ENCODE results near the gene DNAJC24. TPM values are rescaled to one million over a fixed set of nuclear protein-coding genes. Genes with fewer than 3 reads are reported as not detected.
A peak's percentile ranks its signal among the peaks of the same experiment; 100 is the strongest.

The DNAJC24 gene
- total RNA-seq, 1 experiment from 2014 or later: 9.3 TPM

DNA sequence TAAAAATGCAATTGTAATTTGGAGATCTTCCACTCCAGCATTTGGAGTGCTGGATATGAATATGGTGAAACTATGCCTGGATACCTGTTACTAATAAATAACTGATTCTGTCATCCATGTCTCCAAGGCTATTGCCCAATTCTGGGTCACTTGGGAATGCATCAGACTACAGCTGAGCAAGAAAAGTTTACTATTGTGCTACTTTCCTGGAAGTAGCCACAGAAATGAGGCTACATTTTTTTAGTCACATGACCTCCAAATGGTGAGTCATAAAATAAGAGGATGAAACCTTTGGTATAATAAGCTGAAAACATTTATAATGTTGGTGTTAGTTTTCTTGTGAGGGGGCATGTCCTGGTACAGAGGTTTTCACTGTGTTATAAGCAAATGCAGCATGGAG is 44.5 kb upstream of the DNAJC24 start:
- H3K9ac ChIP-seq (ENCODE audit: low read length): no peak overlapping the region
- no peak overlapping the region for H2AFZ ChIP-seq (ENCODE audit: low read length)
- ATAC-seq (peak; percentile 55), DNase-seq (peak; percentile 67)
- ChIA-PET CTCF (no interaction called here), POLR2A (ENCODE audit: unreplicated experiment) (no interaction called here)
- H3K4me3 ChIP-seq (ENCODE audit: low read length): no peak overlapping the region
- H3F3A ChIP-seq (ENCODE audit: low read length, unreplicated experiment): no peaks in the 10 kb centered on the region
- no peaks in the 10 kb centered on the region for H3K27me3 ChIP-seq (ENCODE audit: low read length)
- no peaks in the 10 kb centered on the region for H3K36me3 ChIP-seq (ENCODE audit: low read depth, low read length)
- no TSS peak for BruUV-seq (replicated peaks)
- H3K9me2 ChIP-seq (replicated peaks; ENCODE audit: low read length): no peaks in the 10 kb centered on the region
- H3K9me3 ChIP-seq (ENCODE audit: low read length): no peaks in the 10 kb centered on the region
- intact Hi-C loops (cut with micrococcal nuclease): no loop called here
- no peaks in the 10 kb centered on the region for H3K79me2 ChIP-seq (ENCODE audit: low read length)
- no peak for TF ChIP-seq EZH2phosphoT487 (IDR thresholded peaks at IDR 0.05; ENCODE audit: borderline replicate concordance, low read length)
- TF ChIP-seq EZH2 (IDR thresholded peaks at IDR 0.05; ENCODE audit: low read length, unreplicated experiment): no peak
- TF ChIP-seq, protein P1, sequence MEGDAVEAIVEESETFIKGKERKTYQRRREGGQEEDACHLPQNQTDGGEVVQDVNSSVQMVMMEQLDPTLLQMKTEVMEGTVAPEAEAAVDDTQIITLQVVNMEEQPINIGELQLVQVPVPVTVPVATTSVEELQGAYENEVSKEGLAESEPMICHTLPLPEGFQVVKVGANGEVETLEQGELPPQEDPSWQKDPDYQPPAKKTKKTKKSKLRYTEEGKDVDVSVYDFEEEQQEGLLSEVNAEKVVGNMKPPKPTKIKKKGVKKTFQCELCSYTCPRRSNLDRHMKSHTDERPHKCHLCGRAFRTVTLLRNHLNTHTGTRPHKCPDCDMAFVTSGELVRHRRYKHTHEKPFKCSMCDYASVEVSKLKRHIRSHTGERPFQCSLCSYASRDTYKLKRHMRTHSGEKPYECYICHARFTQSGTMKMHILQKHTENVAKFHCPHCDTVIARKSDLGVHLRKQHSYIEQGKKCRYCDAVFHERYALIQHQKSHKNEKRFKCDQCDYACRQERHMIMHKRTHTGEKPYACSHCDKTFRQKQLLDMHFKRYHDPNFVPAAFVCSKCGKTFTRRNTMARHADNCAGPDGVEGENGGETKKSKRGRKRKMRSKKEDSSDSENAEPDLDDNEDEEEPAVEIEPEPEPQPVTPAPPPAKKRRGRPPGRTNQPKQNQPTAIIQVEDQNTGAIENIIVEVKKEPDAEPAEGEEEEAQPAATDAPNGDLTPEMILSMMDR (conservative IDR thresholded peaks at IDR 0.05; ENCODE audit: low read depth, low read length): no peak
- no peak overlapping the region for H3K27ac ChIP-seq (ENCODE audit: low read length)
- H3K4me2 ChIP-seq (ENCODE audit: low read length): no peak overlapping the region
- no peaks in the 10 kb centered on the region for H4K20me1 ChIP-seq (ENCODE audit: low read length)
- H3K4me1 ChIP-seq (ENCODE audit: insufficient read depth, low read length): peaks cover 13% of the 10 kb centered on the region; the same call in 1 of the 2 replicates

DNA sequence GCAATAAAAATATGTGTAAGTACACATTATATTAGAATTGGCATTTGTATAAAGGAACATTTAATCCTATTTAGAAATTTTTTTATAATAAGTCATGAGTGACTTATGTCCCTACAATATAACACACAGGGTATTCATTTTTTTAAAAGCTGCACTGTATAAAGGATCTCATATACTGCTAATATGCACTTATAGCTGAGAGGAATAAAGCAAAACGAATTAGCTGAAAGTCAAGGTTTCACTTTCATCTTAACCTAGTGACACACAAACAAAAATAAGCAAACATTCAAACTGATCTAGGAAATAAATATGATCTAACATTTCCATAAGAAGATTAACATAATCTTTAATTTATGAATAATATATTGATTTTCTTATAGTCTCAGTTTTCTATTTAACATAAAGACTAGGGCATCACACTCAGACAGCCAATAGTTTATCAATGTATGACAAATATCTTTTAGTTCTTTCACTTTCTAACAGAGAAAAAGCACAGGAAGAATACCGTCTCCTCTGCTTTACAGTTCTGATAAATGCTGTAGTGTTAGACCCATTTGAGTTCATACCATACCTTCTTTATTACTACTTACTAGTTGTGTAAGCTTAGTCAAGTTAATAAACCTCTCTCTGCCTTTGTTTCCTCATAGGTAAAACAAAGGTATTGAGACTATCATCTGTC is 43.1 kb upstream of the DNAJC24 start:
- H2AFZ ChIP-seq (ENCODE audit: low read length): no peak overlapping the region
- ATAC-seq (peak; percentile 51; the same call in 1 of the 2 replicates), DNase-seq (no peak)
- no peak overlapping the region for H3K27ac ChIP-seq (ENCODE audit: low read length)
- H3K9ac ChIP-seq (ENCODE audit: low read length): no peak overlapping the region
- TF ChIP-seq EZH2 (IDR thresholded peaks at IDR 0.05; ENCODE audit: low read length, unreplicated experiment) (no peak), EZH2phosphoT487 (IDR thresholded peaks at IDR 0.05; ENCODE audit: borderline replicate concordance, low read length) (no peak)
- TF ChIP-seq, protein P1 (conservative IDR thresholded peaks at IDR 0.05; ENCODE audit: low read depth, low read length): no peak
- H3K9me3 ChIP-seq (ENCODE audit: low read length): no peaks in the 10 kb centered on the region
- POLR2A ChIA-PET (ENCODE audit: unreplicated experiment): no interaction called here
- H3K4me1 ChIP-seq (ENCODE audit: insufficient read depth, low read length): peaks cover 13% of the 10 kb centered on the region; the same call in 1 of the 2 replicates
- no peaks in the 10 kb centered on the region for H3K9me2 ChIP-seq (replicated peaks; ENCODE audit: low read length)
- BruUV-seq (replicated peaks): no TSS peak
- no peaks in the 10 kb centered on the region for H4K20me1 ChIP-seq (ENCODE audit: low read length)
- intact Hi-C loops (cut with micrococcal nuclease): no loop called here
- no peak overlapping the region for H3K4me3 ChIP-seq (ENCODE audit: low read length)
- H3K79me2 ChIP-seq (ENCODE audit: low read length): no peaks in the 10 kb centered on the region
- H3K4me2 ChIP-seq (ENCODE audit: low read length): no peak overlapping the region
- no peaks in the 10 kb centered on the region for H3K36me3 ChIP-seq (ENCODE audit: low read depth, low read length)
- CTCF ChIA-PET: no interaction called here
- no peaks in the 10 kb centered on the region for H3K27me3 ChIP-seq (ENCODE audit: low read length)
- no peaks in the 10 kb centered on the region for H3F3A ChIP-seq (ENCODE audit: low read length, unreplicated experiment)

DNA sequence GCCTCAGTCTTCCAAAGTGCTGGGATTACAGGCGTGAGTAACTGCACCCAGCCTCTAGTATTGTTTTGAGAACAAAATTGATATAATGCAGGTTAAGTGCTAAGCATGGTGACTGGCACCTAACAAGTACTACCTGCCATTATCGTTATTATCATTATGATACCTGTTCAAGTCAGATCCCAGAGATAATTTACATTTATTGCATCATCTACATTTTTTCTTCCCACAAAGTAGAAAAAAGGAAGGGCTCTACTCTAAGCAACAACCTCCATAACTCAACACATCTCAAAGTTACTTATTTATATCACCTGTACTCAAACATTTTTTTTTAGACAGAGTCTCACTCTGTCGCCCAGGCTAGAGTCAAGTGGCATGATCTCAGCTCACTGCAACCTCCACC is 42.2 kb upstream of the DNAJC24 start:
- ATAC-seq (no peak), DNase-seq (no peak)
- Histone ChIP-seq H3K9ac (ENCODE audit: low read length) (no peak overlapping the region), H3K27me3 (ENCODE audit: low read length) (no peaks in the 10 kb centered on the region), H3K4me3 (ENCODE audit: low read length) (no peak overlapping the region), H3F3A (ENCODE audit: low read length, unreplicated experiment) (no peaks in the 10 kb centered on the region), H3K36me3 (ENCODE audit: low read depth, low read length) (no peaks in the 10 kb centered on the region), H3K4me1 (ENCODE audit: insufficient read depth, low read length) (peaks cover 13% of the 10 kb centered on the region; the same call in 1 of the 2 replicates), H4K20me1 (ENCODE audit: low read length) (no peaks in the 10 kb centered on the region), H3K79me2 (ENCODE audit: low read length) (no peaks in the 10 kb centered on the region), H3K27ac (ENCODE audit: low read length) (no peak overlapping the region), H3K9me2 (replicated peaks; ENCODE audit: low read length) (no peaks in the 10 kb centered on the region), H2AFZ (ENCODE audit: low read length) (no peak overlapping the region), H3K9me3 (ENCODE audit: low read length) (no peaks in the 10 kb centered on the region), H3K4me2 (ENCODE audit: low read length) (no peak overlapping the region)
- no TSS peak for BruUV-seq (replicated peaks)
- intact Hi-C loops (cut with micrococcal nuclease): no loop called here
- TF ChIP-seq EZH2 (IDR thresholded peaks at IDR 0.05; ENCODE audit: low read length, unreplicated experiment): no peak
- no peak for TF ChIP-seq EZH2phosphoT487 (IDR thresholded peaks at IDR 0.05; ENCODE audit: borderline replicate concordance, low read length)
- TF ChIP-seq, protein P1 (conservative IDR thresholded peaks at IDR 0.05; ENCODE audit: low read depth, low read length): no peak
- ChIA-PET CTCF (no interaction called here), POLR2A (ENCODE audit: unreplicated experiment) (no interaction called here)

Measured in PC-3 (cell line).